ENCODE measurements around the gene FAM47B. TPM values are rescaled to one million over a fixed set of nuclear protein-coding genes. Genes with fewer than 3 reads are reported as not detected.

FAM47B gene
- total RNA-seq, 1 donor, result not detected

DNA sequence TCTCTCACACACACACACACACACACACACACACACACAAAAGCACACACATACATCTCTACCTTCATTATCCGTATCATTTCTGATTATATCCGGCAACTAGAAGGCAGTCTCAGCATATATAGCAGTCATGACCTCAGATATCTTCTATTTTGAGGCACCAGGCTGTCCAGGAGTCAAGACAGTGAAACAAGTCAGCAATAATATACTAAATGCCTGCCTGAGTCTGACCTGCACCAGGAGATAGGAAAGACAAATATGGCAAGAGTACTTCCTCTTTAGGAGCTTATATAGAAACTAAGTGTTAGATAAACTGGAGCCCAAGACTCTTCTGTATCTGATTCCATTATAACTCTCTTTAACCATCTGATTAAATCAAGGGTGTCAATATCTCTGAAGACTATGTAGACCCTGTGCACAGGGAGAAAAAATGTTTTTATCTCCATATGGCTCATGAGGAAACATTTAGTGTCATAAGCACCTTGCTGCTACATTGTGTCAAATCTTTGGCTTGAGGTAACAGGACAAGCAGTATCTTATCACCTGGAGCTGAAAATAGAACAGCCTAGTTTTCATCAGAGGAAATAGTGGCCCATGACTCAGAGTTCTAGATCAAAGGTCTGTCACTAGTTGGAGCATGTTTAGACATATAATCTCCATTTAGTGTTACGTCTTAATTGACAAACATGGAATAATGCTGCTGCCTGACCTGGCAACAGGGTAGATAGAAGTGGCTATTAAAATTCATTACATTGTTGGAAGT, 27.0 kb upstream of the FAM47B start:
- no peak for DNase-seq (ENCODE audit: low read depth)
- TF ChIP-seq, protein P1, sequence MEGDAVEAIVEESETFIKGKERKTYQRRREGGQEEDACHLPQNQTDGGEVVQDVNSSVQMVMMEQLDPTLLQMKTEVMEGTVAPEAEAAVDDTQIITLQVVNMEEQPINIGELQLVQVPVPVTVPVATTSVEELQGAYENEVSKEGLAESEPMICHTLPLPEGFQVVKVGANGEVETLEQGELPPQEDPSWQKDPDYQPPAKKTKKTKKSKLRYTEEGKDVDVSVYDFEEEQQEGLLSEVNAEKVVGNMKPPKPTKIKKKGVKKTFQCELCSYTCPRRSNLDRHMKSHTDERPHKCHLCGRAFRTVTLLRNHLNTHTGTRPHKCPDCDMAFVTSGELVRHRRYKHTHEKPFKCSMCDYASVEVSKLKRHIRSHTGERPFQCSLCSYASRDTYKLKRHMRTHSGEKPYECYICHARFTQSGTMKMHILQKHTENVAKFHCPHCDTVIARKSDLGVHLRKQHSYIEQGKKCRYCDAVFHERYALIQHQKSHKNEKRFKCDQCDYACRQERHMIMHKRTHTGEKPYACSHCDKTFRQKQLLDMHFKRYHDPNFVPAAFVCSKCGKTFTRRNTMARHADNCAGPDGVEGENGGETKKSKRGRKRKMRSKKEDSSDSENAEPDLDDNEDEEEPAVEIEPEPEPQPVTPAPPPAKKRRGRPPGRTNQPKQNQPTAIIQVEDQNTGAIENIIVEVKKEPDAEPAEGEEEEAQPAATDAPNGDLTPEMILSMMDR (IDR thresholded peaks at IDR 0.05; ENCODE audit: insufficient read depth, low read length), result no peak
- H3K4me3 ChIP-seq (ENCODE audit: low read depth, low read length), result no peak overlapping the region

DNA sequence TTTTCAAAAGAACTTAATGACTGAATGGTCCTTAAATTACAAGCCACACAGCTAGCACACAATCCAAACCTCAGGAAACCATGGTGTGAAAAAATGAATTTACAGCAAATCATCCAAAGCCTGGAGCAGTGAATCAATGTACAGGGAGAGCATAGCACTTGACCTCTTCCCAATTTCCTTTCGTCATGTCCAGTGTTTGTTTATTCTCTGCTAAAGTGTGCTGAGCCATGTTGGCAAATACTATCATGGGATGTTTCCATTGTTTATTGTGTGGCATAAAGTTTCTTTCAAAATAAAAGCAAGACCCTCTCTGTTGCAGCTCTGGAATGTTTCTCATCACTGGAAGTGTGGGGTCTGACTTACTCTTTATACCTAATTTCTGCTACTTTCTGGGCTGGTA, 25.4 kb upstream of the FAM47B start:
- no peak overlapping the region for H3K4me3 ChIP-seq (ENCODE audit: low read depth, low read length)
- no peak for DNase-seq (ENCODE audit: low read depth)
- TF ChIP-seq, protein P1 (IDR thresholded peaks at IDR 0.05; ENCODE audit: insufficient read depth, low read length), result no peak

- TF ChIP-seq, protein P1 (IDR thresholded peaks at IDR 0.05; ENCODE audit: insufficient read depth, low read length), result no peak
- H3K4me3 ChIP-seq (ENCODE audit: low read depth, low read length), result no peak overlapping the region
- DNase-seq (ENCODE audit: low read depth), result peak; percentile 58
Measured at GRCh38 chrX:34918091-34918736, 24.4 kb upstream of the FAM47B start.

DNA sequence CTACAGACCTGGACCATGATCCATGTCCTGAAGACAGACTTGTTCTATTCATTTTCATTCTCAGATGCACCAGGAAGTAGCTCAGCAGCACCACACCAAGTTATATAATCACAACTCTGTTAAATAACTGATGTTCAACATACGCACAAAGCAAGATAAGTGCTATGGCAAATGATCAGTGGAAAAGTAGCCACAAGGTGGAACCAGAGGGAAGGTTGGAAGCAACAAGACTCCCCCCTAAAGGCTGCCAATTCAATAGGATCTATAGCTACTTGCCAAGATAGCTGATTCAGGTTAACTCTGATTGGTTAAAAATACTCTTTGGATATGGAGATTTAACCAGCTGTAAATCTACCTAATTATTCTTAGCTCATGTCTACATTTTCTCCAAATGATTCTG, 23.7 kb upstream of the FAM47B start:
- no peak overlapping the region for H3K4me3 ChIP-seq (ENCODE audit: low read depth, low read length)

DNA sequence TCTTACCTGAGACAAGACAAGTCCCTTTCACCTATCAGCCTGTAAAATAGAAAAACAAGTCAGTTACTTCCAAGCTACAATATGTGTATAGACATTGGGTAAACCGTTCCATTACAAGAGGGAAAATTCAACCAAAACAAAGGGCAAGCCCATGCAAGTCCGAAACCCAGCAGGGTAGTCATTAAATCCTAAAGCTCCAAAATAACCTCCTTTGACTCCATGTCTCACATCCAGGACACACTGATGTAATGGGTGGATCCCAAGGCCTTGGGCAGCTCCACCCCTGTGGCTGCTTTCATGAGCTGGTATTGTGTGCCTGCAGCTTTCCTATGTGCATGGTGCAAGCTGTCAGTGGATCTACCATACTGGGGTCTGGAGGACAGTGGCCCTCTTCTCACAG, 14.7 kb upstream of the FAM47B start:
- TF ChIP-seq, protein P1 (IDR thresholded peaks at IDR 0.05; ENCODE audit: insufficient read depth, low read length), result no peak
- DNase-seq (ENCODE audit: low read depth), result no peak
- no peak overlapping the region for H3K4me3 ChIP-seq (ENCODE audit: low read depth, low read length)

More for the DNA sequence above, 23.7 kb upstream of the FAM47B start:
- peak; percentile 81 for DNase-seq (ENCODE audit: low read depth)
- TF ChIP-seq, protein P1 (IDR thresholded peaks at IDR 0.05; ENCODE audit: insufficient read depth, low read length), result peak; percentile 53

GRCh38 chrX:34943235-34943634, 639 bp downstream of the FAM47B start:
- DNase-seq (ENCODE audit: low read depth), result no peak
- TF ChIP-seq, protein P1 (IDR thresholded peaks at IDR 0.05; ENCODE audit: insufficient read depth, low read length), result no peak
- H3K4me3 ChIP-seq (ENCODE audit: low read depth, low read length), result no peak overlapping the region
